OCI-LY7 (cell line): ENCODE data around the gene USP11. TPM values are rescaled to one million over a fixed set of nuclear protein-coding genes. Genes with fewer than 3 reads are reported as not detected.
A peak's percentile ranks its signal among the peaks of the same experiment; 100 is the strongest.

Source experiments
- BruUV-seq: library from RNA; stranded (reverse); fragments of 400-500 nt; replicated peaks from 2 replicates; lab custom pipeline; 2021; lab: Mats Ljungman, UMichigan
- CTCF ChIA-PET: fragments of 300-600 bp; sonication (Branson Sonifier 250); formaldehyde crosslinking; loops from one replicate; lab custom pipeline; 2022; ENCODE audit warnings: antibody characterized with exemption; ENCODE audit not compliant: unreplicated experiment; lab: Charles Lee
- POLR2A ChIA-PET: fragments of 300-600 bp; sonication (Branson Sonifier 250); formaldehyde crosslinking; loops from one replicate; lab custom pipeline; 2022; ENCODE audit warnings: antibody characterized with exemption; lab: Charles Lee
- DNase-seq: peaks from one replicate; pipeline ENCODE4 v3.0.0-alpha.2; 2015; ENCODE audit warnings: low spot score
- H2AFZ ChIP-seq: fragments of 200-600 bp; sonication (generic), shearing (Covaris generic); 2 replicates; pipeline ENCODE4 v1.6.1; 2014; ENCODE audit warnings: mild to moderate bottlenecking, antibody characterized with exemption, low read length, moderate library complexity
- H3K27ac ChIP-seq: fragments of 200-600 bp; sonication (generic); 2 replicates; pipeline ENCODE4 v1.5.1; 2014; ENCODE audit warnings: mixed run types, low read depth, mild to moderate bottlenecking, moderate library complexity, low read length, inconsistent platforms; ENCODE audit not compliant: poor library complexity, severe bottlenecking
- H3K36me3 ChIP-seq: fragments of 200-600 bp; sonication (generic); 2 replicates; pipeline ENCODE4 v1.6.1; 2014; ENCODE audit warnings: mild to moderate bottlenecking, antibody characterized with exemption, low read length, moderate library complexity, mixed read lengths; ENCODE audit not compliant: insufficient read depth
- H3K4me1 ChIP-seq: fragments of 200-600 bp; sonication (generic); 2 replicates; pipeline ENCODE4 v1.5.1; 2014; ENCODE audit warnings: mild to moderate bottlenecking, low read length; ENCODE audit not compliant: insufficient read depth, poor library complexity, severe bottlenecking
- H3K4me2 ChIP-seq: fragments of 200-600 bp; sonication (generic); 2 replicates; pipeline ENCODE4 v1.6.1; 2014; ENCODE audit warnings: mild to moderate bottlenecking, low read length
- H3K4me3 ChIP-seq: fragments of 200-600 bp; sonication (generic); 2 replicates; pipeline ENCODE4 v1.5.1; 2014; ENCODE audit warnings: mild to moderate bottlenecking, low read depth, low read length; ENCODE audit not compliant: poor library complexity, severe bottlenecking
- H3K79me2 ChIP-seq: fragments of 200-600 bp; sonication (generic); 2 replicates; pipeline ENCODE4 v1.6.1; 2016; ENCODE audit warnings: low read depth, mild to moderate bottlenecking, low read length, moderate library complexity, mixed read lengths; ENCODE audit not compliant: insufficient read depth
- H3K9me2 ChIP-seq: fragments of 200-600 bp; sonication (generic); 2 replicates; pipeline ENCODE4 v1.6.1; 2016; ENCODE audit warnings: mild to moderate bottlenecking, low read length, mixed read lengths; ENCODE audit not compliant: insufficient read depth
- H3K9me3 ChIP-seq: fragments of 200-600 bp; sonication (generic); 2 replicates; pipeline ENCODE4 v1.6.1; 2014; ENCODE audit warnings: mild to moderate bottlenecking, mixed run types, low read length, mixed read lengths
- H4K20me1 ChIP-seq: fragments of 200-600 bp; sonication (generic); 2 replicates; pipeline ENCODE4 v1.6.1; 2014; ENCODE audit warnings: mild to moderate bottlenecking, antibody characterized with exemption, low read length, moderate library complexity, mixed read lengths; ENCODE audit not compliant: insufficient read depth
- EZH2phosphoT487 ChIP-seq: fragments of 200-600 bp; sonication (generic); IDR thresholded peaks from 2 replicates; pipeline ENCODE4 v1.6.1; 2018; ENCODE audit warnings: low read depth, borderline replicate concordance, mild to moderate bottlenecking, mixed run types, antibody characterized with exemption, low read length, moderate library complexity, mixed read lengths
- intact Hi-C: fragments of 100-400 bp; cut with micrococcal nuclease; formaldehyde crosslinking; loops from one replicate; pipeline ENCODE4 v1.10.0; 2022; ENCODE audit not compliant: unreplicated experiment
- total RNA-seq, 2 experiments: library from RNA; depleted of rRNA in 1 of 2; stranded (reverse); fragments of >200 nt in 1 of 2; shearing (Covaris generic) in 1 of 2; gene quantifications; 2 replicates each; pipeline ENCODE4 v1.2.3, GENCODE V29; 2014 to 2022
- TF ChIP-seq, protein P1 (sequence below): fragments of 200-600 bp; sonication (generic); conservative IDR thresholded peaks from 2 replicates; pipeline ENCODE4 v1.5.1; 2014; ENCODE audit warnings: mild to moderate bottlenecking, antibody characterized with exemption, low read length, moderate library complexity, mixed read lengths

USP11 gene
- total RNA-seq, 2 experiments from 2014 or later = 46.5 to 91.8 TPM

- Histone ChIP-seq H3K9me2 (no peaks in the 10 kb centered on the region), H3K36me3 (peaks cover 36% of the 10 kb centered on the region), H3K79me2 (no peaks in the 10 kb centered on the region), H3K9me3 (no peaks in the 10 kb centered on the region), H3K4me2 (no peak overlapping the region), H3K4me1 (peaks cover 6% of the 10 kb centered on the region), H4K20me1 (no peaks in the 10 kb centered on the region), H3K4me3 (no peak overlapping the region), H2AFZ (no peak overlapping the region), H3K27ac (no peak overlapping the region)
- TF ChIP-seq EZH2phosphoT487 = no peak
- TF ChIP-seq, protein P1, sequence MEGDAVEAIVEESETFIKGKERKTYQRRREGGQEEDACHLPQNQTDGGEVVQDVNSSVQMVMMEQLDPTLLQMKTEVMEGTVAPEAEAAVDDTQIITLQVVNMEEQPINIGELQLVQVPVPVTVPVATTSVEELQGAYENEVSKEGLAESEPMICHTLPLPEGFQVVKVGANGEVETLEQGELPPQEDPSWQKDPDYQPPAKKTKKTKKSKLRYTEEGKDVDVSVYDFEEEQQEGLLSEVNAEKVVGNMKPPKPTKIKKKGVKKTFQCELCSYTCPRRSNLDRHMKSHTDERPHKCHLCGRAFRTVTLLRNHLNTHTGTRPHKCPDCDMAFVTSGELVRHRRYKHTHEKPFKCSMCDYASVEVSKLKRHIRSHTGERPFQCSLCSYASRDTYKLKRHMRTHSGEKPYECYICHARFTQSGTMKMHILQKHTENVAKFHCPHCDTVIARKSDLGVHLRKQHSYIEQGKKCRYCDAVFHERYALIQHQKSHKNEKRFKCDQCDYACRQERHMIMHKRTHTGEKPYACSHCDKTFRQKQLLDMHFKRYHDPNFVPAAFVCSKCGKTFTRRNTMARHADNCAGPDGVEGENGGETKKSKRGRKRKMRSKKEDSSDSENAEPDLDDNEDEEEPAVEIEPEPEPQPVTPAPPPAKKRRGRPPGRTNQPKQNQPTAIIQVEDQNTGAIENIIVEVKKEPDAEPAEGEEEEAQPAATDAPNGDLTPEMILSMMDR = no peak
- intact Hi-C loops = no loop called here
- CTCF ChIA-PET = no interaction called here
- POLR2A ChIA-PET = no interaction called here
- BruUV-seq = TSS peak; percentile 73
- DNase-seq = no peak
These were observed 46.6 kb upstream of the USP11 start for GRCh38 chrX:47186096-47186740.

DNA sequence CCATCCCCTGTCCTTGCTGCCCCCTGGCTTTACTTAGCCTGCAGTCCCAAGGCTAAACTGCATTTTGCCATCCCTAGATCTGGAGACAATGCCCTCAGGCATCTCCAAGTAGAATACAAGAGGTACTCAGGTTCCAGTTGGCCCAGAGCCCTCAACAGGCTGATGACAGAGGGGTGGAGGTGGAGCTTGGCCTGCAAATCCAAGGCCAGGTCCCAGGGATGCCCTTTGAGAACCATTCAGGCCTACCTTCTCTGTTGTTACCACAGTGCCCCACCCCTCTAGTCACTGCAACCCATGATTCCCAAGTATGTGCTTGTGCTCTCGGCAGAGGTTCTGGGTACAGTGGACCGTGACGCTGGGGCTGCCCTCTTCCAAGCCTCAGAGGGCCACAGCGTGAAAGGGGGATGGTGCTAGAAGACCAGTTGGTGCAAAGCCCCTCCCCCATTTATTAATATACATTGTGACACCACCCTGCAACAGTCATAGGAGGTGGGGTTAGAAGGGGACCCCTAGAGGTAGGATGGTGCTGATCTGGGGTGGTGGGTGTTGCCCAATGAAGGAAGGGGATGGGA, 45.6 kb upstream of the USP11 start:
- CTCF ChIA-PET = no interaction called here
- intact Hi-C loops = no loop called here

More for the DNA sequence above, 45.6 kb upstream of the USP11 start:
- Histone ChIP-seq H3K27ac (no peak overlapping the region), H4K20me1 (no peaks in the 10 kb centered on the region), H3K79me2 (peaks cover 7% of the 10 kb centered on the region; the same call in 1 of the 2 replicates), H3K4me1 (peaks cover 6% of the 10 kb centered on the region), H3K4me2 (no peak overlapping the region), H3K4me3 (no peak overlapping the region), H3K36me3 (peaks cover 26% of the 10 kb centered on the region), H3K9me2 (no peaks in the 10 kb centered on the region), H3K9me3 (no peaks in the 10 kb centered on the region), H2AFZ (no peak overlapping the region)
- BruUV-seq = no TSS peak
- POLR2A ChIA-PET = no interaction called here
- no peak for DNase-seq
- no peak for TF ChIP-seq EZH2phosphoT487
- TF ChIP-seq, protein P1 = no peak
